H9 (cell line): ENCODE measurements around the gene FOXJ3. TPM values are rescaled to one million over a fixed set of nuclear protein-coding genes. Genes with fewer than 3 reads are reported as not detected.

Source experiments
- DNase-seq: peaks from one replicate; pipeline ENCODE4 v3.0.0-alpha.2; 2017
- H2AFZ ChIP-seq: one replicate; pipeline ENCODE4 v1.6.1; 2013; ENCODE audit warnings: mild to moderate bottlenecking, low read length, control low read depth, moderate library complexity
- H2AK5ac ChIP-seq: 2 replicates; pipeline ENCODE4 v1.6.1; 2013; ENCODE audit warnings: low read length, control low read depth, mixed read lengths; ENCODE audit not compliant: insufficient read length
- H2BK120ac ChIP-seq: one replicate; pipeline ENCODE4 v1.6.1; 2013; ENCODE audit warnings: low read depth, mild to moderate bottlenecking, low read length, control low read depth, inconsistent platforms; ENCODE audit not compliant: poor library complexity, severe bottlenecking
- H2BK12ac ChIP-seq: 2 replicates; pipeline ENCODE4 v1.6.1; 2013; ENCODE audit warnings: low read length, control low read depth, mixed read lengths, low read depth; ENCODE audit not compliant: insufficient read length
- H2BK15ac ChIP-seq: 2 replicates; pipeline ENCODE4 v1.6.1; 2013; ENCODE audit warnings: low read depth, low read length, control low read depth
- H2BK20ac ChIP-seq: one replicate; pipeline ENCODE4 v1.6.1; 2013; ENCODE audit warnings: low read depth, mild to moderate bottlenecking, low read length, control low read depth, inconsistent platforms; ENCODE audit not compliant: poor library complexity, severe bottlenecking
- H2BK5ac ChIP-seq: 2 replicates; pipeline ENCODE4 v1.6.1; 2013; ENCODE audit warnings: low read length, control low read depth, mixed read lengths; ENCODE audit not compliant: insufficient read length
- H3K14ac ChIP-seq: 2 replicates; pipeline ENCODE4 v1.6.1; 2013; ENCODE audit warnings: low read length, control low read depth; ENCODE audit not compliant: insufficient read depth
- H3K18ac ChIP-seq: 2 replicates; pipeline ENCODE4 v1.6.1; 2013; ENCODE audit warnings: low read depth, mild to moderate bottlenecking, mixed read lengths, low read length, control low read depth; ENCODE audit not compliant: insufficient read length
- H3K23ac ChIP-seq: 2 replicates; pipeline ENCODE4 v1.6.1; 2013; ENCODE audit warnings: low read length, control low read depth, mixed read lengths, low read depth; ENCODE audit not compliant: insufficient read length
- H3K23me2 ChIP-seq: 2 replicates; pipeline ENCODE4 v1.6.1; 2013; ENCODE audit warnings: low read depth, mild to moderate bottlenecking, mixed read lengths, low read length, control low read depth; ENCODE audit not compliant: insufficient read length, poor library complexity, severe bottlenecking
- H3K27ac ChIP-seq: 2 replicates; pipeline ENCODE4 v1.5.1; 2013; ENCODE audit warnings: low read length, control low read depth, mixed read lengths, low read depth; ENCODE audit not compliant: insufficient read length
- H3K27me3 ChIP-seq: 2 replicates; pipeline ENCODE4 v1.6.1; 2013; ENCODE audit warnings: low read length, control low read depth, inconsistent platforms; ENCODE audit not compliant: insufficient read depth
- H3K4ac ChIP-seq: 2 replicates; pipeline ENCODE4 v1.6.1; 2013; ENCODE audit warnings: low read depth, mild to moderate bottlenecking, control low read depth, inconsistent platforms, low read length, moderate library complexity
- H3K4me1 ChIP-seq: 2 replicates; pipeline ENCODE4 v1.6.1; 2013; ENCODE audit warnings: low read length, control low read depth, inconsistent platforms; ENCODE audit not compliant: insufficient read depth
- H3K4me2 ChIP-seq: 2 replicates; pipeline ENCODE4 v1.6.1; 2013; ENCODE audit warnings: low read length, control low read depth, mixed read lengths; ENCODE audit not compliant: insufficient read length, insufficient read depth
- H3K56ac ChIP-seq: 2 replicates; pipeline ENCODE4 v1.6.1; 2013; ENCODE audit warnings: low read depth, mild to moderate bottlenecking, mixed read lengths, low read length, control low read depth; ENCODE audit not compliant: insufficient read length
- H3K79me1 ChIP-seq: 2 replicates; pipeline ENCODE4 v1.6.1; 2013; ENCODE audit warnings: low read depth, mild to moderate bottlenecking, moderate library complexity, low read length, control low read depth, inconsistent platforms; ENCODE audit not compliant: insufficient read depth, poor library complexity, severe bottlenecking
- H3K79me2 ChIP-seq: 2 replicates; pipeline ENCODE4 v1.6.1; 2013; ENCODE audit warnings: low read length, control low read depth, inconsistent platforms; ENCODE audit not compliant: insufficient read depth
- H3K9ac ChIP-seq: 2 replicates; pipeline ENCODE4 v1.6.1; 2013; ENCODE audit warnings: low read length, control low read depth, mixed read lengths; ENCODE audit not compliant: insufficient read length; ENCODE audit errors: extremely low read depth
- H3K9me3 ChIP-seq: one replicate; pipeline ENCODE4 v1.6.1; 2013; ENCODE audit warnings: low read depth, low read length, inconsistent platforms; ENCODE audit not compliant: control insufficient read depth
- H3T11ph ChIP-seq: one replicate; pipeline ENCODE4 v1.6.1; 2013; ENCODE audit warnings: mild to moderate bottlenecking, low read length, control low read depth, inconsistent platforms
- H4K20me1 ChIP-seq: one replicate; pipeline ENCODE4 v1.6.1; 2013; ENCODE audit not compliant: control insufficient read depth, insufficient read length, insufficient read depth
- H4K5ac ChIP-seq: 2 replicates; pipeline ENCODE4 v1.6.1; 2013; ENCODE audit warnings: low read depth, mild to moderate bottlenecking, mixed read lengths, low read length, control low read depth; ENCODE audit not compliant: insufficient read length
- H4K8ac ChIP-seq: replicated peaks from 2 replicates; pipeline ENCODE4 v1.6.1; 2013; ENCODE audit warnings: low read length, control low read depth, mixed read lengths, low read depth; ENCODE audit not compliant: insufficient read length
- H4K91ac ChIP-seq: 2 replicates; pipeline ENCODE4 v1.6.1; 2013; ENCODE audit warnings: low read depth, mild to moderate bottlenecking, moderate library complexity, mixed read lengths, low read length, control low read depth; ENCODE audit not compliant: insufficient read length
- H3K27ac Mint-ChIP-seq, 3 experiments: 2 replicates in 2 of 3; 3 replicates in 1 of 3; pipeline ENCODE4 v1.8.0; 2020 to 2021; ENCODE audit warnings: mixed read lengths in 3 of 3, mild to moderate bottlenecking in 1 of 3, moderate library complexity in 1 of 3
- H3K27me3 Mint-ChIP-seq: 2 replicates; pipeline ENCODE4 v1.8.0; 2021; ENCODE audit warnings: low read depth, mild to moderate bottlenecking, moderate library complexity, mixed read lengths
- H3K36me3 Mint-ChIP-seq, 3 experiments: 2 replicates in 2 of 3; 3 replicates in 1 of 3; pipeline ENCODE4 v1.8.0; 2020 to 2021; ENCODE audit warnings: low read depth in 3 of 3, mixed read lengths in 3 of 3; ENCODE audit not compliant: insufficient read depth in 1 of 3
- H3K4me1 Mint-ChIP-seq, 2 experiments: 2 replicates each; pipeline ENCODE4 v1.8.0; 2020; ENCODE audit warnings: mixed read lengths in 2 of 2
- H3K4me3 Mint-ChIP-seq, 2 experiments: 2 replicates in 1 of 2; 3 replicates in 1 of 2; pipeline ENCODE4 v1.8.0; 2020 to 2021; ENCODE audit warnings: mild to moderate bottlenecking in 2 of 2, mixed read lengths in 2 of 2, moderate library complexity in 1 of 2
- H3K9me3 Mint-ChIP-seq, 2 experiments: 2 replicates in 1 of 2; 3 replicates in 1 of 2; pipeline ENCODE4 v1.8.0; 2020; ENCODE audit warnings: mild to moderate bottlenecking in 2 of 2, mixed read lengths in 2 of 2, moderate library complexity in 1 of 2
- WGBS: extraction: QIAGEN DNeasy Blood & Tissue Kit; methylation state at CpG from one replicate; pipeline ENCODE4 v1.1.7; 2013; ENCODE audit warnings: missing lambda C conversion rate, low lambda C conversion rate, mixed read lengths; ENCODE audit not compliant: insufficient read length; ENCODE audit errors: extremely low coverage; 5-methylcytosine and 5-hydroxymethylcytosine counted together
- total RNA-seq: library from RNA; stranded (reverse); gene quantifications from 2 replicates; pipeline ENCODE4 v1.2.1, GENCODE V29; 2021
- TF ChIP-seq, protein P1 (sequence below): fragments of 200-600 bp; sonication (generic); conservative IDR thresholded peaks from 3 replicates; pipeline ENCODE4 v1.8.0; 2021; ENCODE audit warnings: antibody characterized with exemption, mild to moderate bottlenecking

The FOXJ3 gene
- total RNA-seq, 1 experiment from 2014 or later = 49.9 TPM

DNA sequence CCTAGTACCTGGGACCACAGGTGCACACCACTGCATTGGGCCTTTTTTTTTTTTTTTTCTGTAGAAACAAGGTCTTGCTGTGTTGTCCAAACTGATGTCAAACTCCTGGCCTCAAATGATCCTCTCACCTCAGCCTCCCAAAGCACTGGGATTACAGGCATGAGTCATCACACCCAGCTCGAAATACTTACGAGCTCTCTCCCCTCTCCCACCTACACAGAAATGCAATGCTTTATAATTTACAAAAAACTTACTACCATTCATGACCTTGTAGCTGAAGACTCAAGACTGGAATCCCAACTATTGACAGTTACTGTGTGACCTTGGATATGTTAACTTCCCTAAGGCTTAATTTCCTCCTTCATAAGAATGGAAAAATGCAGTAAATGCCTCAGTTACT lies 18.7 kb downstream of the FOXJ3 start:
- H3K36me3 Mint-ChIP-seq = no peaks in the 10 kb centered on the region
- no CpG with 5 or more reads among the region's 2 CpGs for WGBS

More for the DNA sequence above, 18.7 kb downstream of the FOXJ3 start:
- Mint-ChIP-seq H3K4me3 (no peak overlapping the region), H3K27ac (no peak overlapping the region), H3K4me1 (peaks cover 25 to 29% of the 10 kb centered on the region in 2 experiments), H3K27me3 (no peaks in the 10 kb centered on the region), H3K9me3 (no peaks in the 10 kb centered on the region)
- H2AFZ ChIP-seq = no peak overlapping the region
- H3K27me3 ChIP-seq = no peaks in the 10 kb centered on the region
- peaks cover 17% of the 10 kb centered on the region for H3K79me1 ChIP-seq
- no peak overlapping the region for H4K8ac ChIP-seq
- no peak overlapping the region for H3K27ac ChIP-seq
- H2BK5ac ChIP-seq = no peak overlapping the region
- no peak overlapping the region for H3K18ac ChIP-seq
- no peak overlapping the region for H3K4ac ChIP-seq
- H4K91ac ChIP-seq = no peak overlapping the region
- TF ChIP-seq, protein P1, sequence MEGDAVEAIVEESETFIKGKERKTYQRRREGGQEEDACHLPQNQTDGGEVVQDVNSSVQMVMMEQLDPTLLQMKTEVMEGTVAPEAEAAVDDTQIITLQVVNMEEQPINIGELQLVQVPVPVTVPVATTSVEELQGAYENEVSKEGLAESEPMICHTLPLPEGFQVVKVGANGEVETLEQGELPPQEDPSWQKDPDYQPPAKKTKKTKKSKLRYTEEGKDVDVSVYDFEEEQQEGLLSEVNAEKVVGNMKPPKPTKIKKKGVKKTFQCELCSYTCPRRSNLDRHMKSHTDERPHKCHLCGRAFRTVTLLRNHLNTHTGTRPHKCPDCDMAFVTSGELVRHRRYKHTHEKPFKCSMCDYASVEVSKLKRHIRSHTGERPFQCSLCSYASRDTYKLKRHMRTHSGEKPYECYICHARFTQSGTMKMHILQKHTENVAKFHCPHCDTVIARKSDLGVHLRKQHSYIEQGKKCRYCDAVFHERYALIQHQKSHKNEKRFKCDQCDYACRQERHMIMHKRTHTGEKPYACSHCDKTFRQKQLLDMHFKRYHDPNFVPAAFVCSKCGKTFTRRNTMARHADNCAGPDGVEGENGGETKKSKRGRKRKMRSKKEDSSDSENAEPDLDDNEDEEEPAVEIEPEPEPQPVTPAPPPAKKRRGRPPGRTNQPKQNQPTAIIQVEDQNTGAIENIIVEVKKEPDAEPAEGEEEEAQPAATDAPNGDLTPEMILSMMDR = no peak
- no peak overlapping the region for H3K56ac ChIP-seq
- no peak overlapping the region for H3K4me2 ChIP-seq
- DNase-seq = no peak
- no peak overlapping the region for H3K14ac ChIP-seq
- H2BK20ac ChIP-seq = no peak overlapping the region
- no peaks in the 10 kb centered on the region for H3K23me2 ChIP-seq
- H4K5ac ChIP-seq = no peak overlapping the region
- no peak overlapping the region for H3T11ph ChIP-seq
- H2BK15ac ChIP-seq = no peak overlapping the region
- H2BK120ac ChIP-seq = no peak overlapping the region
- no peaks in the 10 kb centered on the region for H3K9me3 ChIP-seq
- peaks cover 43% of the 10 kb centered on the region; the same call in 1 of the 2 replicates for H3K79me2 ChIP-seq
- H4K20me1 ChIP-seq = no peaks in the 10 kb centered on the region
- no peak overlapping the region for H2BK12ac ChIP-seq
- H3K23ac ChIP-seq = no peak overlapping the region
- no peak overlapping the region for H3K9ac ChIP-seq
- no peaks in the 10 kb centered on the region for H3K4me1 ChIP-seq
- no peak overlapping the region for H2AK5ac ChIP-seq
